ENCODE results near the gene FDX1. TPM values are rescaled to one million over a fixed set of nuclear protein-coding genes. Genes with fewer than 3 reads are reported as not detected.

Gene FDX1
- total RNA-seq, 1 experiment from 2014 or later: 14.5 TPM

DNA sequence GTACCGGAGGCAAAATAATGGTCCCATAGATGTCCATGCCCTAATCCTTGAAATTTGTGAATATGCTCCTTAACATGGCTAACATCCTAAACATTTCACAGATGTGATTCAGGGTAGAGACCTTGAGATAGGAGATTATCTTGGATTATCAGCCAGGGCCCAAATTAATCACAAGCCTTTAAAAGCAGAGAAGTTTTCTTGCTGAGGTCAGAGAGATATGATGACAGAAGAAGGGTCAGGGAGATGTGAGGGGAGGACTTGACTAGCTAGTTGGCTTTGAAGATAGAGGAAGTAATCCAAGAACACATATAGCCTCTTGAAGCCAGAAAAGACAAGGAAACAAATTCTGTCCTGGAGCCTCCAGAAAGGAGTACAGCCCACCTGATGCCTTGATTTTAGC is 19.1 kb upstream of the FDX1 start (continued):
- TF ChIP-seq, protein P1, sequence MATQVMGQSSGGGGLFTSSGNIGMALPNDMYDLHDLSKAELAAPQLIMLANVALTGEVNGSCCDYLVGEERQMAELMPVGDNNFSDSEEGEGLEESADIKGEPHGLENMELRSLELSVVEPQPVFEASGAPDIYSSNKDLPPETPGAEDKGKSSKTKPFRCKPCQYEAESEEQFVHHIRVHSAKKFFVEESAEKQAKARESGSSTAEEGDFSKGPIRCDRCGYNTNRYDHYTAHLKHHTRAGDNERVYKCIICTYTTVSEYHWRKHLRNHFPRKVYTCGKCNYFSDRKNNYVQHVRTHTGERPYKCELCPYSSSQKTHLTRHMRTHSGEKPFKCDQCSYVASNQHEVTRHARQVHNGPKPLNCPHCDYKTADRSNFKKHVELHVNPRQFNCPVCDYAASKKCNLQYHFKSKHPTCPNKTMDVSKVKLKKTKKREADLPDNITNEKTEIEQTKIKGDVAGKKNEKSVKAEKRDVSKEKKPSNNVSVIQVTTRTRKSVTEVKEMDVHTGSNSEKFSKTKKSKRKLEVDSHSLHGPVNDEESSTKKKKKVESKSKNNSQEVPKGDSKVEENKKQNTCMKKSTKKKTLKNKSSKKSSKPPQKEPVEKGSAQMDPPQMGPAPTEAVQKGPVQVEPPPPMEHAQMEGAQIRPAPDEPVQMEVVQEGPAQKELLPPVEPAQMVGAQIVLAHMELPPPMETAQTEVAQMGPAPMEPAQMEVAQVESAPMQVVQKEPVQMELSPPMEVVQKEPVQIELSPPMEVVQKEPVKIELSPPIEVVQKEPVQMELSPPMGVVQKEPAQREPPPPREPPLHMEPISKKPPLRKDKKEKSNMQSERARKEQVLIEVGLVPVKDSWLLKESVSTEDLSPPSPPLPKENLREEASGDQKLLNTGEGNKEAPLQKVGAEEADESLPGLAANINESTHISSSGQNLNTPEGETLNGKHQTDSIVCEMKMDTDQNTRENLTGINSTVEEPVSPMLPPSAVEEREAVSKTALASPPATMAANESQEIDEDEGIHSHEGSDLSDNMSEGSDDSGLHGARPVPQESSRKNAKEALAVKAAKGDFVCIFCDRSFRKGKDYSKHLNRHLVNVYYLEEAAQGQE (IDR thresholded peaks at IDR 0.05; ENCODE audit: low read depth): no peak
- TF ChIP-seq, protein P2, sequence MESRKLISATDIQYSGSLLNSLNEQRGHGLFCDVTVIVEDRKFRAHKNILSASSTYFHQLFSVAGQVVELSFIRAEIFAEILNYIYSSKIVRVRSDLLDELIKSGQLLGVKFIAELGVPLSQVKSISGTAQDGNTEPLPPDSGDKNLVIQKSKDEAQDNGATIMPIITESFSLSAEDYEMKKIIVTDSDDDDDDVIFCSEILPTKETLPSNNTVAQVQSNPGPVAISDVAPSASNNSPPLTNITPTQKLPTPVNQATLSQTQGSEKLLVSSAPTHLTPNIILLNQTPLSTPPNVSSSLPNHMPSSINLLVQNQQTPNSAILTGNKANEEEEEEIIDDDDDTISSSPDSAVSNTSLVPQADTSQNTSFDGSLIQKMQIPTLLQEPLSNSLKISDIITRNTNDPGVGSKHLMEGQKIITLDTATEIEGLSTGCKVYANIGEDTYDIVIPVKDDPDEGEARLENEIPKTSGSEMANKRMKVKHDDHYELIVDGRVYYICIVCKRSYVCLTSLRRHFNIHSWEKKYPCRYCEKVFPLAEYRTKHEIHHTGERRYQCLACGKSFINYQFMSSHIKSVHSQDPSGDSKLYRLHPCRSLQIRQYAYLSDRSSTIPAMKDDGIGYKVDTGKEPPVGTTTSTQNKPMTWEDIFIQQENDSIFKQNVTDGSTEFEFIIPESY (IDR thresholded peaks at IDR 0.05; ENCODE audit: extremely low read depth, insufficient replicate concordance, low read length): no peak
- no peak for TF ChIP-seq ZFX (IDR thresholded peaks at IDR 0.05)
- no peak for TF ChIP-seq EZH2phosphoT487 (IDR thresholded peaks at IDR 0.05; ENCODE audit: borderline replicate concordance)
- TF ChIP-seq ELF1 (IDR thresholded peaks at IDR 0.05; ENCODE audit: borderline replicate concordance, low read depth): no peak

DNA sequence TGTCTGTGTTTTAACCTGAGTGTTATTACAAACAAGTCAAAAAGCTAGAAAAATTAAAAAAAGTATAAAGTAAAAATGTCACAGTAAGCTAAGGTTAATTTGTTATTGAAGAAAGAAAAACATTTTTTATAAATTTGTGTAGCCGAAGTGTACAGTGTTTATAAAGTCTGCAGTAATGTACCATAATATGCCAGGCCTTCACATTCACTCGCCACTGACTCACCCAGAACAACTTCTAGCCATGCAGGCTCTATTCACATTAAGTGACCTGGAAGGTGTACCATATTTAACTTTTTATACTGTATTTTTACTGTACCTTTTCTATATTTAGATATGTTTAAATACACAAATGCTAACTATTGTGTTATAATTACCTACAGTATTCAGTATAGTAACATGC is 14.7 kb upstream of the FDX1 start:
- no peak for DNase-seq (ENCODE audit: low read depth, low spot score)
- H3K4me1 ChIP-seq (ENCODE audit: control insufficient read depth in 1 of 2, insufficient read depth in 2 of 2, low read length in 2 of 2): no peaks in the 10 kb centered on the region
- ChIA-PET RAD21 (ENCODE audit: low non-redundant PET in 1 of 2, low total read pairs in 2 of 2, uncharacterized antibody in 2 of 2, unreplicated experiment in 2 of 2) (no interaction called here), POLR2A (no interaction called here), CTCF (interaction anchor here (0.8 to 1.4 kb wide), 2 partner anchors 15 to 17 kb away, joined by 3 read pairs; partner anchors contain the start of gene FDX1)
- H3K9me2 ChIP-seq (ENCODE audit: insufficient read depth): no peaks in the 10 kb centered on the region
- no peak overlapping the region for H3K4me2 ChIP-seq (ENCODE audit: low read length)
- H2AFZ ChIP-seq (ENCODE audit: low read depth, low read length, poor library complexity, severe bottlenecking): no peak overlapping the region
- no peaks in the 10 kb centered on the region for H3K27me3 ChIP-seq (ENCODE audit: insufficient read depth, low read length)
- no peak for ATAC-seq
- no peaks in the 10 kb centered on the region for H4K20me1 ChIP-seq (ENCODE audit: insufficient read depth)
- intact Hi-C loops (cut with micrococcal nuclease): no loop called here
- BruUV-seq (replicated peaks): no TSS peak
- H3K27ac ChIP-seq (ENCODE audit: low read depth, low read length): no peak overlapping the region
- no peaks in the 10 kb centered on the region for H3K36me3 ChIP-seq (ENCODE audit: control insufficient read depth in 1 of 2, insufficient read depth in 2 of 2, low read length in 2 of 2)
- no peaks in the 10 kb centered on the region for H3K9me3 ChIP-seq (ENCODE audit: control insufficient read depth in 1 of 2, insufficient read depth in 1 of 2, low read depth in 1 of 2, low read length in 2 of 2)
- no peaks in the 10 kb centered on the region for H3K79me2 ChIP-seq (ENCODE audit: insufficient read depth, low read length)
- no peak overlapping the region for H3K4me3 ChIP-seq (replicated peaks in 1 of 2; ENCODE audit: low read depth in 1 of 2, low read length in 2 of 2)
- TF ChIP-seq RAD21 (IDR thresholded peaks at IDR 0.05; ENCODE audit: low read depth) (no peak), JUND (IDR thresholded peaks at IDR 0.05) (no peak), CEBPB (IDR thresholded peaks at IDR 0.05; ENCODE audit: low read depth) (no peak), FOSL1 (IDR thresholded peaks at IDR 0.05; ENCODE audit: low read depth) (no peak), POLR2A (IDR thresholded peaks at IDR 0.05; ENCODE audit: borderline replicate concordance, extremely low read depth, insufficient read depth, insufficient read length) (no peak), CBX3 (IDR thresholded peaks at IDR 0.05; ENCODE audit: low read depth) (no peak), EZH2 (IDR thresholded peaks at IDR 0.05) (no peak), EZH2phosphoT487 (IDR thresholded peaks at IDR 0.05; ENCODE audit: borderline replicate concordance) (no peak), ZFX (IDR thresholded peaks at IDR 0.05) (no peak), EGR1 (IDR thresholded peaks at IDR 0.05; ENCODE audit: low read depth) (no peak), YY1 (IDR thresholded peaks at IDR 0.05; ENCODE audit: extremely low read depth, insufficient replicate concordance, low read depth, low read length) (no peak)
- TF ChIP-seq, protein P2 (IDR thresholded peaks at IDR 0.05; ENCODE audit: extremely low read depth, insufficient replicate concordance, low read length): no peak
- TF ChIP-seq, protein P1 (IDR thresholded peaks at IDR 0.05; ENCODE audit: low read depth): no peak
- H3K9ac ChIP-seq (ENCODE audit: low read length): no peak overlapping the region

All from HCT116 (cell line).